HEK293 (cell line): ENCODE results near the gene CENPM.

Experiments
- EGR2 ChIP-seq: fragments of 450-650 bp; formaldehyde crosslinking; IDR thresholded peaks from 2 replicates; pipeline ENCODE4 v1.5.1; 2016; ENCODE audit warnings: low read depth, missing biosample characterization, missing genetic modification characterization
- IKZF3 ChIP-seq: fragments of 450-650 bp; IDR thresholded peaks from 2 replicates; pipeline ENCODE4 v1.5.0; 2018; ENCODE audit warnings: missing biosample characterization, mild to moderate bottlenecking, missing genetic modification characterization, moderate library complexity
- TCF7L2 ChIP-seq: IDR thresholded peaks from 2 replicates; pipeline ENCODE4 v1.6.1; 2011; ENCODE audit warnings: low read depth, mild to moderate bottlenecking, inconsistent platforms, low read length, moderate library complexity, borderline replicate concordance
- ZFP69B ChIP-seq: fragments of 450-650 bp; formaldehyde crosslinking; IDR thresholded peaks from 2 replicates; pipeline ENCODE4 v1.5.1; 2016; ENCODE audit warnings: missing biosample characterization, missing genetic modification characterization
- ZNF138 ChIP-seq: fragments of 450-650 bp; formaldehyde crosslinking; IDR thresholded peaks from 2 replicates; pipeline ENCODE4 v1.5.1; 2016; ENCODE audit warnings: missing biosample characterization, missing genetic modification characterization, borderline replicate concordance
- ZNF16 ChIP-seq: fragments of 450-650 bp; formaldehyde crosslinking; IDR thresholded peaks from 2 replicates; pipeline ENCODE4 v1.5.1; 2016; ENCODE audit warnings: low read depth, missing biosample characterization, missing genetic modification characterization
- ZNF292 ChIP-seq: fragments of 450-650 bp; formaldehyde crosslinking; IDR thresholded peaks from 2 replicates; pipeline ENCODE4 v1.5.1; 2016; ENCODE audit warnings: low read depth, missing biosample characterization, missing genetic modification characterization, borderline replicate concordance
- ZNF366 ChIP-seq: fragments of 450-650 bp; formaldehyde crosslinking; conservative IDR thresholded peaks from 2 replicates; pipeline ENCODE4 v1.5.1; 2016; ENCODE audit warnings: missing biosample characterization, missing genetic modification characterization
- ZNF510 ChIP-seq: fragments of 450-650 bp; formaldehyde crosslinking; IDR thresholded peaks from 2 replicates; pipeline ENCODE4 v1.5.1; 2018; ENCODE audit warnings: mild to moderate bottlenecking, missing genetic modification characterization, missing biosample characterization; ENCODE audit not compliant: insufficient replicate concordance
- ZNF549 ChIP-seq: fragments of 450-650 bp; IDR thresholded peaks from 2 replicates; pipeline ENCODE4 v1.5.1; 2018; ENCODE audit warnings: missing biosample characterization, missing genetic modification characterization, mild to moderate bottlenecking, inconsistent platforms, moderate library complexity
- ZNF561 ChIP-seq: fragments of 450-650 bp; IDR thresholded peaks from 2 replicates; pipeline ENCODE4 v1.5.1; 2018; ENCODE audit warnings: missing biosample characterization, missing genetic modification characterization, borderline replicate concordance
- ZNF600 ChIP-seq: fragments of 450-650 bp; formaldehyde crosslinking; IDR thresholded peaks from 2 replicates; pipeline ENCODE4 v1.5.1; 2016; ENCODE audit warnings: missing biosample characterization, missing genetic modification characterization
- ZSCAN23 ChIP-seq: fragments of 450-650 bp; formaldehyde crosslinking; IDR thresholded peaks from 2 replicates; pipeline ENCODE4 v1.5.1; 2016; ENCODE audit warnings: missing biosample characterization, missing genetic modification characterization
- TF ChIP-seq, protein P1 (sequence below): fragments of 450-650 bp; formaldehyde crosslinking; IDR thresholded peaks from 2 replicates; pipeline ENCODE4 v1.5.1; 2016; ENCODE audit warnings: missing biosample characterization, missing genetic modification characterization
- TF ChIP-seq, protein P2 (sequence below): sonication (generic); formaldehyde crosslinking; IDR thresholded peaks from 2 replicates; pipeline ENCODE4 v1.8.1; 2022; ENCODE audit warnings: mild to moderate bottlenecking, moderate library complexity, missing genetic modification reagents
- TF ChIP-seq, protein P3 (sequence below): fragments of 450-650 bp; IDR thresholded peaks from 2 replicates; pipeline ENCODE4 v1.5.1; 2018; ENCODE audit warnings: missing biosample characterization, mild to moderate bottlenecking, missing genetic modification characterization
- TF ChIP-seq, protein P4 (sequence below): fragments of 450-650 bp; IDR thresholded peaks from 2 replicates; pipeline ENCODE4 v1.5.1; 2018; ENCODE audit warnings: missing biosample characterization, missing genetic modification characterization
- TF ChIP-seq, protein P5 (sequence below): fragments of 450-650 bp; formaldehyde crosslinking; IDR thresholded peaks from 2 replicates; pipeline ENCODE4 v1.5.1; 2016; ENCODE audit warnings: missing biosample characterization, missing genetic modification characterization, low read depth

Gene CENPM

DNA sequence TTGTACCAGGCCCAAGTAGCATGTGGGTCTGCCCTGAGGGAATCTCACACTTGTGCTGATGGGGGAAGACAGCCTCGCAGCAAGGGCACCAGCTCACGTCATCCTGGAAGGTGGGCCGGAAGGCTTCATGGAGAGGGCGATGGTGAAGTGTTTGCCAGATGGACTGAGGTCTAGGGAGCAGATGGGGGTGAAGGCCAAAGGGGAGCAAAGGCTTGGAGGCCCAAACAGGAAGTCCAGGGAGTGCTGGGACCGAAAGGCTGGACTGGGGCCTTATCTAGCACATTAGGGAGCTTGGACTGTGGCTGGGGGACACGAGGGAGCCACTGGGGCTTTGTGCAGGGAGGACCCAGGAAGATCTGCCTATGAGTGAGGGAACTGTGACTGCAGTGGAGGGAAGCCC lies 19.1 kb downstream of the CENPM start (continued):
- TF ChIP-seq, protein P1, sequence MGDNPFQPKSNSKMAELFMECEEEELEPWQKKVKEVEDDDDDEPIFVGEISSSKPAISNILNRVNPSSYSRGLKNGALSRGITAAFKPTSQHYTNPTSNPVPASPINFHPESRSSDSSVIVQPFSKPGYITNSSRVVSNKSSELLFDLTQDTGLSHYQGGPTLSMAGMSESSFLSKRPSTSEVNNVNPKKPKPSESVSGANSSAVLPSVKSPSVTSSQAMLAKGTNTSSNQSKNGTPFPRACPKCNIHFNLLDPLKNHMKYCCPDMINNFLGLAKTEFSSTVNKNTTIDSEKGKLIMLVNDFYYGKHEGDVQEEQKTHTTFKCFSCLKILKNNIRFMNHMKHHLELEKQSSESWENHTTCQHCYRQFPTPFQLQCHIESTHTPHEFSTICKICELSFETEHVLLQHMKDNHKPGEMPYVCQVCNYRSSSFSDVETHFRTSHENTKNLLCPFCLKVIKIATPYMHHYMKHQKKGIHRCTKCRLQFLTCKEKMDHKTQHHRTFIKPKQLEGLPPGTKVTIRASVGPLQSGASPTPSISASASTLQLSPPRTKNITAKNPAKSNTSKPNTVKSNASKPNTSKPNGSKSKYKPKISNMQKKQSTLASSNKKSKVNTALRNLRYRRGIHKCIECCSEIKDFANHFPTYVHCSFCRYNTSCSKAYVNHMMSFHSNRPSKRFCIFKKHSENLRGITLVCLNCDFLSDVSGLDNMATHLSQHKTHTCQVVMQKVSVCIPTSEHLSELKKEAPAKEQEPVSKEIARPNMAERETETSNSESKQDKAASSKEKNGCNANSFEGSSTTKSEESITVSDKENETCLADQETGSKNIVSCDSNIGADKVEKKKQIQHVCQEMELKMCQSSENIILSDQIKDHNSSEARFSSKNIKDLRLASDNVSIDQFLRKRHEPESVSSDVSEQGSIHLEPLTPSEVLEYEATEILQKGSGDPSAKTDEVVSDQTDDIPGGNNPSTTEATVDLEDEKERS (tag by site-specific recombination): no peak
- TF ChIP-seq ZNF138 (tag by site-specific recombination) (no peak), ZNF292 (tag by site-specific recombination) (no peak), ZNF561 (tag by site-specific recombination) (no peak), ZNF600 (tag by site-specific recombination) (0 out of 2 replicates have a peak, but pooled peaks have one; percentile 11), IKZF3 (tag by site-specific recombination) (no peak), ZNF549 (tag by site-specific recombination) (no peak), EGR2 (no peak), ZFP69B (tag by site-specific recombination) (no peak), TCF7L2 (no peak), ZSCAN23 (tag by site-specific recombination) (no peak), ZNF16 (tag by site-specific recombination) (no peak), ZNF510 (tag by site-specific recombination) (no peak), ZNF366 (0 out of 2 replicates have a peak, but pooled peaks have one; percentile 16)
- TF ChIP-seq, protein P2, sequence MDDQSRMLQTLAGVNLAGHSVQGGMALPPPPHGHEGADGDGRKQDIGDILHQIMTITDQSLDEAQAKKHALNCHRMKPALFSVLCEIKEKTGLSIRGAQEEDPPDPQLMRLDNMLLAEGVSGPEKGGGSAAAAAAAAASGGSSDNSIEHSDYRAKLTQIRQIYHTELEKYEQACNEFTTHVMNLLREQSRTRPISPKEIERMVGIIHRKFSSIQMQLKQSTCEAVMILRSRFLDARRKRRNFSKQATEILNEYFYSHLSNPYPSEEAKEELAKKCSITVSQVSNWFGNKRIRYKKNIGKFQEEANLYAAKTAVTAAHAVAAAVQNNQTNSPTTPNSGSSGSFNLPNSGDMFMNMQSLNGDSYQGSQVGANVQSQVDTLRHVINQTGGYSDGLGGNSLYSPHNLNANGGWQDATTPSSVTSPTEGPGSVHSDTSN: no peak
- TF ChIP-seq, protein P3, sequence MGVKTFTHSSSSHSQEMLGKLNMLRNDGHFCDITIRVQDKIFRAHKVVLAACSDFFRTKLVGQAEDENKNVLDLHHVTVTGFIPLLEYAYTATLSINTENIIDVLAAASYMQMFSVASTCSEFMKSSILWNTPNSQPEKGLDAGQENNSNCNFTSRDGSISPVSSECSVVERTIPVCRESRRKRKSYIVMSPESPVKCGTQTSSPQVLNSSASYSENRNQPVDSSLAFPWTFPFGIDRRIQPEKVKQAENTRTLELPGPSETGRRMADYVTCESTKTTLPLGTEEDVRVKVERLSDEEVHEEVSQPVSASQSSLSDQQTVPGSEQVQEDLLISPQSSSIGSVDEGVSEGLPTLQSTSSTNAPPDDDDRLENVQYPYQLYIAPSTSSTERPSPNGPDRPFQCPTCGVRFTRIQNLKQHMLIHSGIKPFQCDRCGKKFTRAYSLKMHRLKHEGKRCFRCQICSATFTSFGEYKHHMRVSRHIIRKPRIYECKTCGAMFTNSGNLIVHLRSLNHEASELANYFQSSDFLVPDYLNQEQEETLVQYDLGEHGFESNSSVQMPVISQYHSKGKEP: no peak
- TF ChIP-seq, protein P4, sequence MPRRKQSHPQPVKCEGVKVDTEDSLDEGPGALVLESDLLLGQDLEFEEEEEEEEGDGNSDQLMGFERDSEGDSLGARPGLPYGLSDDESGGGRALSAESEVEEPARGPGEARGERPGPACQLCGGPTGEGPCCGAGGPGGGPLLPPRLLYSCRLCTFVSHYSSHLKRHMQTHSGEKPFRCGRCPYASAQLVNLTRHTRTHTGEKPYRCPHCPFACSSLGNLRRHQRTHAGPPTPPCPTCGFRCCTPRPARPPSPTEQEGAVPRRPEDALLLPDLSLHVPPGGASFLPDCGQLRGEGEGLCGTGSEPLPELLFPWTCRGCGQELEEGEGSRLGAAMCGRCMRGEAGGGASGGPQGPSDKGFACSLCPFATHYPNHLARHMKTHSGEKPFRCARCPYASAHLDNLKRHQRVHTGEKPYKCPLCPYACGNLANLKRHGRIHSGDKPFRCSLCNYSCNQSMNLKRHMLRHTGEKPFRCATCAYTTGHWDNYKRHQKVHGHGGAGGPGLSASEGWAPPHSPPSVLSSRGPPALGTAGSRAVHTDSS (tag by site-specific recombination): no peak
- TF ChIP-seq, protein P5, sequence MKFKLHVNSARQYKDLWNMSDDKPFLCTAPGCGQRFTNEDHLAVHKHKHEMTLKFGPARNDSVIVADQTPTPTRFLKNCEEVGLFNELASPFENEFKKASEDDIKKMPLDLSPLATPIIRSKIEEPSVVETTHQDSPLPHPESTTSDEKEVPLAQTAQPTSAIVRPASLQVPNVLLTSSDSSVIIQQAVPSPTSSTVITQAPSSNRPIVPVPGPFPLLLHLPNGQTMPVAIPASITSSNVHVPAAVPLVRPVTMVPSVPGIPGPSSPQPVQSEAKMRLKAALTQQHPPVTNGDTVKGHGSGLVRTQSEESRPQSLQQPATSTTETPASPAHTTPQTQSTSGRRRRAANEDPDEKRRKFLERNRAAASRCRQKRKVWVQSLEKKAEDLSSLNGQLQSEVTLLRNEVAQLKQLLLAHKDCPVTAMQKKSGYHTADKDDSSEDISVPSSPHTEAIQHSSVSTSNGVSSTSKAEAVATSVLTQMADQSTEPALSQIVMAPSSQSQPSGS (tag by site-specific recombination): no peak
- TF ChIP-seq, all 188 proteins: peak for 7
